GM21528 (cell line): ENCODE results near the gene KIF21B.
"Not testable (repeated sequence)": the region's sequence is repeated elsewhere in the genome, so short reads cannot be mapped to it uniquely, and the experiment has no call there.

ENCODE experiments used
- ATAC-seq: cut with Tn5 transposase; IDR thresholded peaks from one replicate; pipeline ENCODE4 v1.9.1; 2021; ENCODE audit warnings: mild to moderate bottlenecking, moderate library complexity; ENCODE audit not compliant: unreplicated experiment, low FRiP score

KIF21B gene

DNA sequence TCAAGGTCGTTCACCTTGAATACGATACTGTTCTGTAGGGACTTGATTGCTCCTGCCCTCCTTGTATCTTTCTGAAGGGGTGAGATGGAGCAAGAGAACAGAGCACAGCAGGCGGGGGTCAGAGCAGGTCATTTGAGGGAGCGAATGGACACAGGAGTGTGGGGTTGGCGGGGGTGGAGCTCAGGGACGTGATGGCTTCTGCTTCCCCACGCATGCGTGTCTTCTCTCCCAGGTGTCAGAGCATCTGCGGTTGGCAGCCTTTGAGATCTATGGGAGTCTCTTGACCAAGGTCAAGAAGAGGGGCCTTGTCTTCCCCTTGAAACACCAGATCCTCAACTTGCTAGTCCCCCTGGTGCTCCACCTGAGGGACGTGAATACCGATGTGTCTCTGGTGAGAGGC lies 64.9 kb downstream of the KIF21B start:
- no peak for ATAC-seq

- ATAC-seq, result no peak
Observed at GRCh38 chr1:200954434-200954833, 69.1 kb downstream of the KIF21B start.

DNA sequence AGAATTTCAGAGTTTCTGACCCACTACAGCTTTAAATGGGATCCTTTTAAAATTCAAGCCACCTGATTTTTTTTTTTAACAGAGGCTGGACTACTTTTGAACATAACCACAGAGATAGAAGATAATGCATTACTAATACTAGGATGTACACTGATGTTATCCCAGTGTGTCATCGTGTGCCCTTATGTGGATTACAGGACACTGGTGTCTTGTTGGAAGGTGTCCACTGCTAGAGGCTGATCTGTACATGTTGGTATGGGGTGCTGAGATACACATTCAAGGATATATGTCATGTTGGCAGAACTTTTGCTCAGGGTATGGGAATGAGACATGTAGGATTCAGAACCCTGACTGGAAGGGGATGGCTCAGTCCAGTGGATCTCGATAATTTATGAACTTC lies 72.5 kb downstream of the KIF21B start:
- no peak for ATAC-seq

DNA sequence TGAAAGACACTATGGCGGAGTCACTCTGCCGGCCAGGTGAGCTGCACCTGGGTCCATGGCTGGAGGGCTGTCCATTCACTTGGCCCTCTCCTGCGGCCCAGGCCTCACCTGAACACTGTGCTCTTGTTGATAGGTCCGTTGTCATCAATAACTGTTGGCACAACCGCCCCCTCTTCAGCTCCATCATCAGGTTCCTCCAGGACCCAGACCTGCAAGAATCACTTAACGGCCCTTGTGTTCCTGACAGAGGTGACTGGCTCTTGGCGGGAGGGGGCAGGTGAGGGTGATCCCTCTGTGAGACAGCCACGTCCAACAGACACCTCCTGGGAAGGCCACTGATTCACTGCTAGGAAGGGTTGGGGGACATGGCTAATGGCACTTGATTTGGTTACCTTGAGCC lies 73.9 kb downstream of the KIF21B start:
- no peak for ATAC-seq

DNA sequence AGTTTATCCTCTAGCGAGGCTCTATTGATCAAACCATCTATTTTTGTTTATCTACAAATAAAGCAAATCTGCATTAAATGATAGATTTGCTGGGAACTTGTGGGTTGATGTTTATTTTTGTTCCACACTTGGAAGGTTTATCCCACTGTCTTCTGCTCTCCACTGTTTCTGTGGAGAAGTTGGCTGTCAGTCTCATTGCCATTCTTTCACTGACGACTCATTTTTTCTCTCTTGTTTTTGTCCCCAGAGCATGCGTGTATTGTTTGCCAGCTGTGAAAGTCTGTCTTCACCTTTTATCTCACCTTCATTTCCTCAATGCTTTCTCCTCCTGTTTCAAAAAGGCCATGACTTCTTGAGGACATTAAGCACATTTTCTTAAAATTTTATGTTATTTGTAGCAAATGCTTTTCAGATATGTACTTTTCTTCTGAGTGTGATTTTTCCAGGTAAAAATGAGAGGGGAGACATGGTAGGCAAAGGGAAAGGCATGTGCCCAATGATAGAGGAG lies 76.4 kb downstream of the KIF21B start:
- ATAC-seq, result no peak

DNA sequence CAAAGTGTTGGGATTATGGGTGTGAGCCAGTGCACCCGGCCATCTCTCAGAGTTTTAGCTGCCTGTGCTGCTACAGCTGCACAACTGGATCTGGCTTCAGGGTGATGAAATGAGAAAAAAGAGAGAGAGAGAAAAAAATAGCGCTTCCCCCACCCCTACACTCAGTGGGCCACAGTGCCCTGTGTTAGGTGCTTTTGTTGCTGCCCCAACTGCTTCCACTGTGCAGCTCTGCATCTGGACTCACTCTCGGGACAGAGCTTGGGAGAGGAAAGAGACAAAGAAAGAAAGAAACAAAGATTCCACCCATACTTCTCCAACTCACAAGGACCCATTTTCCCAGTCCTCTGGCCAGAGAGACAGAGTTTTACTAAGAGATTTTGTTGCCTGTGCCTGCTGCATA lies 78.4 kb downstream of the KIF21B start:
- ATAC-seq, result no peak

DNA sequence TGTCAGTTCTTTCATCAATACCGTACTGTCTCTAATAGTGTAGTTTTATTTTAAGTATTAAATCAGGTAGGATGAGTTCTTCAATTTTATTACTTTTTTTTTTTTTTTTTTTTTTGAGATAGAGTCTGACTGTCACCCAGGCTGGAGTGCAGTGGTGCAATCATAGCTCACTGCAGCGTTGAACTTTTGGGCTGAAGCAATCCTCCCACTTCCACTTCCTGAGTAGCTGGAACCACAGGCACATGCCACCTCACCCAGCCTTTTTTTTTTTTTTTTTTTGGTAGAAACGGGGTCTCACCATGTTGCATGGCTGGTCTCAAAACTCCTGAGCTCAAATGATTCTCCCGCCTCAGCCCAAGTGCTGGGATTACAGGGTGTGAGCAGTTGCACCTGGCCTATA lies 84.6 kb downstream of the KIF21B start:
- no peak for ATAC-seq

DNA sequence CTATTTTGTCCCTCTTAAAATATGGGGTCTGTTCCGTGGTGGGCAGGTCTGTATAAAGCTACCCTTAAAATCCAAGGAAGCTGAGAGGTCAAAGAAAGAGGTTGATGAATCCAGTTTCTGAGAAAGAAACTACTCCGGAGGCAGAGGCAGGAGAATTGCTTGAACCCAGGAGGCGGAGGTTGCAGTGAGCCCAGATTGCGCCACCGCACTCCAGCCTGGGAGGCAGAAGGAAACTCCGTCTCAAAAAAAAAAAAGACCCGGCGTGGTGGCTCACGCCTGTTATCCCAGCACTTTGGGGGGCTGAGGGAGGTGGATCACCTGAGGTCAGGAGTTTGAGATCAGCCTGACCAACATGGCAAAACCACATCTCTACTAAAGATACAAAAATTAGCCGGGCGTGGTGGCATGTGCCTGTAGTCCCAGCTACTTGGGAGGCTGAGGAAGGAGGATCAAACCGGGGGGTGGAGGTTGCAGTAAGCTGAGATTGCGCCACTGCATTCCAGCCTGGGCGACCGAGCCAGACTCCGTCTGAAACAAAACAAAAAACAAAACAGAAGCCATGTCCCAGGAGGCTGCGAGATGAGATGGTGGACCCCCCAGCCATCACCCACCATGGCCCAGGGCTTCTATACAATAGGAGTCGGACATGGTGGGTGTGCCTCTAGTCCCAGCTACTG lies 88.1 kb downstream of the KIF21B start:
- ATAC-seq, result not testable (repeated sequence)

- no peak for ATAC-seq
Observed at GRCh38 chr1:200934676-200935245, 88.8 kb downstream of the KIF21B start.

GRCh38 chr1:200931776-200932175 lies 91.7 kb downstream of the KIF21B start:
- ATAC-seq, result no peak

- ATAC-seq, result not testable (repeated sequence)
Observed at GRCh38 chr1:200930285-200930684, 93.2 kb downstream of the KIF21B start.

DNA sequence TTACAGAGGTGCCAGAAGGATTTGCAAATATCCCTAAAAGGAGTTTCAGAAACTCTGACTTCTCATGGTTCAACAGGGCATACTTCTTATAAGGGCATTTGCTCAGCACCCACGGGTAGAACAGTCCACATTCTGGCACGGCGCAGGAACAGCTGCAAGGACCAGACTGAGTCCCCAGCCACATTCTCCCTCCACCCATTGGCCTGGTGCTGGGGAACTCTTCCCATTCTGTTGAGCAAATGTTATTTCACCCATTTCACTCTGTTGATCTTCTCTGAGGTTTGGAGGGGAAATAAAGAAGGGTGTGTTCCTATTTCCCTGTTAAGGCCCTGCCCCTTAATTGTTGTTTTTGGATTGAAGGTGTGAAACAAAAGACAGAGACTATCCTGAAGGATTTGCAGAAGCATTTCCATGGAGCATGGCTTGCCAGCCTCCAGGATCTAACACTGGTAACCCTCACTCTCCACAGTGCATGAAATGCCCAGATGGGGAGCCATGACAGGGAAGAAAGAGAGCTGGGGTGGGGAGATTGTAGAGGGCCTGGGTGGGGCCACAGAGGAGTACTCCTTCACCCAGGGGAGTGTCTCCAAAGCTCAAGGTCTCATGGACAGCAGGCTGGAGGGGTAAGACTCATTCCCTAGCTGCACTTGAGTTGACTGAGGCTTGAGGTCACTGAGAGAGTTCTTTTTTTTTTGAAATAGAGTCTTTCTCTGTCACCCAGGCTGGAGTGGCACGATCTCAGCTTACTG lies 93.8 kb downstream of the KIF21B start:
- ATAC-seq, result no peak

- ATAC-seq, result no peak
Observed at GRCh38 chr1:200925831-200926230, 97.7 kb downstream of the KIF21B start.

DNA sequence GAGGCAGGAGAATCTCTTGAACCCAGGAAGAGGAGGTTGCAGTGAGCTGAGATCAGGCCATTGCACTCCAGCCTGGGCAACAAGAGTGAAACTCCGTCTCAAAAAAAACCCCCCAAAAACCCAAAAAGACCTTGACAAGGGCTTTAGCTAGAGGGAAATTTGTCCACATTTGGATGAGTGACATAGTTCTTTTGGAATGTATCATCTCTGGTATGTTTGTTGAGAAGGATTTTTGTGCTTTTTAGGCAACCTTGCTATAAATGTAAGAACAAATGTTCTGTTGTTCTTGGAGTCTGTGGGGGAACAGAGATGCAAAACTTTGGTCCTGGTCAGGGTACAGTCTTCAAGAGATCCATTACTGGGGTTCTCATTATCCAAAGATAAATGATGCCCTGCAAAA lies 99.9 kb downstream of the KIF21B start:
- ATAC-seq, result no peak

- no peak for ATAC-seq
Observed at GRCh38 chr1:200922406-200922805, 101.1 kb downstream of the KIF21B start.

DNA sequence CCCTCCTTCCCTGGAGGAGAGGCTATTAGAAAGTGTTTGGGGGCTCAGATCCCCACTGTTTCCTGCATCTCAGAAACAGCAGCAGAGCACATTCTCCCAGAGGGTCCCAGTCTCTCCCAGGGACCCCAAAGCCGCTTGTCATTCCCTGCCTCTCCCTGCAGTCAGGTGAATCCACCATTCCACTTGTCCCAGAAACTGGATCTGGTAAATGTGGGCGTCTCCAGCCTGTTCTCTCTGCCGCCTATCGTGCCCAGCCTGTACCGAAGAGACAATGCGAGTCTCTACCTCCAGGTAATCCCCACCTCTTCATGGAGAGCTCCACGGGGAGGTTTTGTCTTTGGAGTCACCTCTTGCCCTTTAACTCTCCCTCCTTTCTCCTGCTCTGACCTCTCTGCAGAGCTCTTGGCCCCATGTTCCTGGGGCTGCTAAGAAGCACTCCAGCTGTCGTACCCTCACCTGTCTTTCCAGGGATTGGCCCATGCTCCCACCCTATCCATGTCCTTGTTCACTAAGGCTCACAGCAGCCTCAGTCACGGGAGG lies 101.9 kb downstream of the KIF21B start:
- no peak for ATAC-seq
